Ascending aorta (tissue), 2 donors: ENCODE data around the gene LBX2. TPM values are rescaled to one million over a fixed set of nuclear protein-coding genes. Genes with fewer than 3 reads are reported as not detected.

Experiments used
- DNase-seq, 2 donors: peaks; one replicate each; pipeline ENCODE4 v3.0.0-alpha.2; 2019; ENCODE audit warnings: low spot score in 2 of 2
- H3K27ac ChIP-seq, 2 donors: fragments of 200-600 bp; sonication (generic); one replicate each; pipeline ENCODE4 v1.5.1; 2016 to 2017; ENCODE audit warnings: mild to moderate bottlenecking in 1 of 2
- H3K27me3 ChIP-seq: fragments of 200-600 bp; sonication (generic); one replicate; pipeline ENCODE4 v1.5.1; 2017
- H3K36me3 ChIP-seq, 2 donors: fragments of 200-600 bp; sonication (generic); one replicate each; pipeline ENCODE4 v1.5.1; 2016
- H3K4me1 ChIP-seq, 2 donors: fragments of 200-600 bp; sonication (generic); one replicate each; pipeline ENCODE4 v1.5.1; 2016 to 2017; ENCODE audit warnings: mild to moderate bottlenecking in 1 of 2
- H3K4me3 ChIP-seq, 2 donors: fragments of 200-600 bp; sonication (generic); one replicate each; pipeline ENCODE4 v1.5.1; 2016 to 2017; ENCODE audit warnings: mild to moderate bottlenecking in 1 of 2
- H3K9me3 ChIP-seq, 2 donors: fragments of 200-600 bp; sonication (generic); one replicate each; pipeline ENCODE4 v1.5.1; 2016
- intact Hi-C: fragments of 100-400 bp; cut with DNase I; formaldehyde crosslinking; loops from one replicate; pipeline ENCODE4 v1.15.1; 2023
- total RNA-seq: library from RNA; depleted of rRNA; stranded (reverse); fragments of >200 nt; gene quantifications from one replicate; pipeline ENCODE4 v1.1.0, GENCODE V29; 2016
- TF ChIP-seq, protein P1 (sequence below), 3 experiments: fragments of 200-600 bp in 2 of 3; fragments of 450-650 bp in 1 of 3; sonication (generic) in 2 of 3; IDR thresholded peaks; one replicate each; pipeline ENCODE4 v1.5.1; 2016 to 2019; ENCODE audit warnings: antibody characterized with exemption in 3 of 3, mild to moderate bottlenecking in 1 of 3, moderate library complexity in 1 of 3

LBX2 gene
- total RNA-seq, 1 donor from 2014 or later: 3.0 TPM

DNA sequence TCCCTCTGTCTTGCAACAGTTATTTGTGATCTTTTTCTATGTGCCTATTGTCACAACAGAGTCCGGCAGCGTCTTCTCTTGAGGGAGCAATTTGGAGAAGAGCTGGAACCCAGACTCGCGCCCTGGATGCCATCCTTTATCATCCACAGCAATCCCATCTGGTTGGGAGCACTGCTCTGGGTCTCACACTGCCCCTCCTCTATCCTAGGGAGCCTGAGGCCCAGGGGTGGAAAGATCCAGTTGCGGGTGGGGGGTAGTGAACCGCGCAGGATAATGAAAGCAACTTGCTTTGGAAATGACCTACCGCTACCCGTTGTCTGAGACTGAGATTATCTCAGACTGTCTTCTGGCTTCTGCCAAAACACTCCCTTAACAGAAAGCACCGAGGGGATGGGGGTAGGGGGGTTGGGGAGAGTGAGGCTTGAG lies 40.5 kb downstream of the LBX2 start:
- H3K36me3 ChIP-seq: peaks cover 8 to 21% of the 10 kb centered on the region in 2 donors
- peaks cover 8 to 31% of the 10 kb centered on the region in 2 donors for H3K4me1 ChIP-seq
- H3K27ac ChIP-seq: peak overlapping the region; percentile 78 to 94
- H3K9me3 ChIP-seq: no peaks in the 10 kb centered on the region
- no peaks in the 10 kb centered on the region for H3K27me3 ChIP-seq
- TF ChIP-seq, protein P1, sequence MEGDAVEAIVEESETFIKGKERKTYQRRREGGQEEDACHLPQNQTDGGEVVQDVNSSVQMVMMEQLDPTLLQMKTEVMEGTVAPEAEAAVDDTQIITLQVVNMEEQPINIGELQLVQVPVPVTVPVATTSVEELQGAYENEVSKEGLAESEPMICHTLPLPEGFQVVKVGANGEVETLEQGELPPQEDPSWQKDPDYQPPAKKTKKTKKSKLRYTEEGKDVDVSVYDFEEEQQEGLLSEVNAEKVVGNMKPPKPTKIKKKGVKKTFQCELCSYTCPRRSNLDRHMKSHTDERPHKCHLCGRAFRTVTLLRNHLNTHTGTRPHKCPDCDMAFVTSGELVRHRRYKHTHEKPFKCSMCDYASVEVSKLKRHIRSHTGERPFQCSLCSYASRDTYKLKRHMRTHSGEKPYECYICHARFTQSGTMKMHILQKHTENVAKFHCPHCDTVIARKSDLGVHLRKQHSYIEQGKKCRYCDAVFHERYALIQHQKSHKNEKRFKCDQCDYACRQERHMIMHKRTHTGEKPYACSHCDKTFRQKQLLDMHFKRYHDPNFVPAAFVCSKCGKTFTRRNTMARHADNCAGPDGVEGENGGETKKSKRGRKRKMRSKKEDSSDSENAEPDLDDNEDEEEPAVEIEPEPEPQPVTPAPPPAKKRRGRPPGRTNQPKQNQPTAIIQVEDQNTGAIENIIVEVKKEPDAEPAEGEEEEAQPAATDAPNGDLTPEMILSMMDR (IDR thresholded peaks at IDR 0.05): no peak
- no peak for DNase-seq
- H3K4me3 ChIP-seq: peak overlapping the region; percentile 72 to 78
- intact Hi-C loops: loop anchor here (1.0 to 10.0 kb wide), 6 partner anchors 14 to 1904 kb away; partner anchors contain the start of genes AUP1, CCT7, HTRA2 and MRPL53

DNA sequence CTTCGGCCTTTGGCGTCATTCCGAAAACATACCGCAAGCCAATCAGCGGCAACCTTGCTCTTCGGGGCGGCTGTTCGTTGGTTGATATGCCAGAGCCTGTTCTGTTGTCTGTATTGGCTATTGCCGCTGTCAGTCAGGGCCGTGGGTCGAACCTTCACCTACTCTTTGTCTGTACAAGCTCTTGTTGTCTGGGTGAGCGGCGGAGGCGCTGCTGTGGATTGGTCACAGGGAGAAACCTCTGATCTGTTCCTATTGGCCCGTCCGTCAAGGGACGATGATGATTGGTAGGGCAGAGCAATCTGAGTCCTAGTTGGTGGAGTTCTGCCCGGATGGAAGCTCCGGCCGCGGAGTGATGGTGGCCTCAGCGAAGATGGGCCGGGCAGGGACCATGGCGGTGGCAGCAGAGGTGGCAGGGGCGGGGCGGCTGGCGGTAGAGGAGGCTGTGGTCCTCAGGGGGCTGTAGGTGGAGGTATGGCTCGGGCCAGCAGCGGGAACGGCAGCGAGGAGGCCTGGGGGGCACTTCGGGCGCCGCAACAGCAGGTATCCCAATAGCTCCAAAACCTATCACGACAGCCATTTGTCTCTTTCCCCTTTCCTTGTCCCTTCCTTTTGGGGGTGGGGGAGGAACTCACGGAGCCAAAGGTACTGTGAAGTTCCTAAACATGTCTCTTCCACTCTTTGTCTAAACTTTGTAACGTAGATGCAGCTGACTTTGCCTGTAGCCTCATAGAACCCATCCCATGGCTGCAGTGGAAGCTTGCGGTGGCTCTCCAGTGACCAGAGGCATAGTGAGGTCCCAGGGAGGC lies 41.1 kb downstream of the LBX2 start, which contains the start of gene WBP1:
Gene WBP1, plus strand, starts transcription at position 307 of the 806 bp plus-strand sequence. Its CDS starts 165 bp downstream, at position 472.
- DNase-seq: peak; percentile 100
- Histone ChIP-seq H3K27me3 (no peaks in the 10 kb centered on the region), H3K9me3 (no peaks in the 10 kb centered on the region), H3K27ac (peak within 1 kb of the TSS; percentile 91 to 94), H3K36me3 (peaks cover 8 to 21% of the 10 kb centered on the region in 2 donors), H3K4me1 (peaks cover 7 to 31% of the 10 kb centered on the region in 2 donors), H3K4me3 (peak within 1 kb of the TSS; percentile 72 to 78)
- TF ChIP-seq, protein P1 (IDR thresholded peaks at IDR 0.05): no peak
- intact Hi-C loops: loop anchor here (1.0 to 10.0 kb wide), 6 partner anchors 14 to 1904 kb away; partner anchors contain the start of genes AUP1, CCT7, HTRA2 and MRPL53

DNA sequence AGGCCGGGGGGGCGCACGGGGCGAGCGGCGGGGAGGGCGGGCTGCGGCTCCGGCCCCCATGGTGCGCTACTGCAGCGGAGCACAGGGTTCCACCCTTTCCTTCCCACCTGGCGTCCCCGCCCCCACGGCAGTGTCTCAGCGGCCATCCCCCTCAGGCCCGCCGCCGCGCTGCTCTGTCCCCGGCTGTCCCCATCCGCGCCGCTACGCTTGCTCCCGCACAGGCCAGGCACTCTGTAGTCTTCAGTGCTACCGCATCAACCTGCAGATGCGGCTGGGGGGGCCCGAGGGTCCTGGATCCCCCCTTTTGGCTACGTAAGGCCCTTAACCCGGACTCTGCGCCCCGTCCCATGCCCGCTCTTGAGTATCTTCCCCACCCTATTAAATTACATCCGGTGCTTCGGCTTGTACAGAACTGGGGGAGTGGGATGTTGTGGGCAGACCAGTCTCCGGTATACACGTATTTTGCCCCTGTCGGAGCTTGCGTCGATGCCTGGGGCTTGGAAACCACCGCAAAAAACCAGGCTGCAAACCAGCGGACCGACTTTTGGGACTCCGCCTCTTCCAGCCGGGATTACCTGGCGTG lies 41.8 kb downstream of the LBX2 start:
- intact Hi-C loops: loop anchor here (1.0 to 10.0 kb wide), 6 partner anchors 15 to 1903 kb away; partner anchors contain the start of genes AUP1, CCT7, HTRA2 and MRPL53
- Histone ChIP-seq H3K36me3 (peaks cover 5 to 14% of the 10 kb centered on the region in 2 donors), H3K4me1 (peaks cover 7 to 31% of the 10 kb centered on the region in 2 donors), H3K27ac (peak overlapping the region; percentile 91 to 94), H3K27me3 (no peaks in the 10 kb centered on the region), H3K4me3 (peak overlapping the region; percentile 67 to 68), H3K9me3 (no peaks in the 10 kb centered on the region)
- peak in 1 of 2 donors; percentile 80 for DNase-seq
- TF ChIP-seq, protein P1 (IDR thresholded peaks at IDR 0.05): no peak

DNA sequence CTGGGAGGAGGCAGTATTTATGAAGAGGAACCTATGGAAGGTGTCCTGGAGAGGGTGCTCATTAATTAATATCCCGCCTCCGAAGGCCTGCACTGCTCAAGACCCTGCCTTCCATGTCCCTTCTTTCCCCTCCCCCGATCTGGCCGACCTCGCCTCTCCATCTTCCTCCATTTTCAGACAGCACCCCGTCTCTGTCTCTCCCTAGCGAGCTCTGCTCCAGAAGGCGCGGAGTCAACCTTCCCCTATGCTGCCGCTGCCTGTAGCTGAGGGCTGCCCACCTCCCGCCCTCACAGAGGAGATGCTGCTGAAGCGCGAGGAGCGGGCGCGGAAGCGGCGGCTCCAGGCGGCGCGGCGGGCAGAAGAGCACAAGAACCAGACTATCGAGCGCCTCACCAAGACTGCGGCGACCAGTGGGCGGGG lies 42.3 kb downstream of the LBX2 start:
- no peaks in the 10 kb centered on the region for H3K9me3 ChIP-seq
- H3K27me3 ChIP-seq: no peaks in the 10 kb centered on the region
- TF ChIP-seq, protein P1 (IDR thresholded peaks at IDR 0.05): no peak
- intact Hi-C loops: loop anchor here (5.0 to 10.0 kb wide), 3 partner anchors 630 to 1902 kb away; partner anchors contain the start of genes CCT7, PRADC1 and STAMBP
- peaks cover 0 to 9% of the 10 kb centered on the region in 2 donors for H3K36me3 ChIP-seq
- H3K4me1 ChIP-seq: peaks cover 7 to 31% of the 10 kb centered on the region in 2 donors
- H3K27ac ChIP-seq: peak overlapping the region; percentile 91 to 94
- H3K4me3 ChIP-seq: peak overlapping the region; percentile 67 to 68
- no peak for DNase-seq

- DNase-seq: peak; percentile 85 to 98
- Histone ChIP-seq H3K4me3 (peak within 1 kb of the TSS; percentile 82 to 83), H3K27ac (peak within 1 kb of the TSS in 1 of 2 donors; percentile 78), H3K27me3 (no peaks in the 10 kb centered on the region), H3K36me3 (no peaks in the 10 kb centered on the region), H3K9me3 (no peaks in the 10 kb centered on the region), H3K4me1 (peaks cover 7 to 31% of the 10 kb centered on the region in 2 donors)
- intact Hi-C loops: loop anchor here (1.0 to 10.0 kb wide), 8 partner anchors 28 to 1900 kb away; partner anchors contain the start of genes C2orf81, CCT7, PCGF1 and PRADC1
- TF ChIP-seq, protein P1 (IDR thresholded peaks at IDR 0.05): no peak
Measured at GRCh38 chr2:74454654-74455511, 44.5 kb downstream of the LBX2 start, which contains the start of gene INO80B. Gene INO80B, plus strand, starts transcription at chr2:74455087. Its CDS starts 30 bp downstream, at chr2:74455117.
